Esophagus (tissue), 2 donors: ENCODE measurements around the gene PPFIBP1. TPM values are rescaled to one million over a fixed set of nuclear protein-coding genes. Genes with fewer than 3 reads are reported as not detected.

Experiments used
- H3K27ac ChIP-seq, 2 donors: one replicate each; pipeline ENCODE4 v1.5.1; 2013; ENCODE audit warnings: low read depth in 2 of 2, mild to moderate bottlenecking in 2 of 2, inconsistent platforms in 1 of 2, low read length in 1 of 2, moderate library complexity in 1 of 2
- H3K27me3 ChIP-seq, 2 donors: one replicate each; pipeline ENCODE4 v1.6.1; 2013; ENCODE audit warnings: low read length in 2 of 2, control low read depth in 1 of 2, mild to moderate bottlenecking in 1 of 2; ENCODE audit not compliant: insufficient read depth in 2 of 2, control insufficient read depth in 1 of 2
- H3K36me3 ChIP-seq, 2 donors: one replicate each; pipeline ENCODE4 v1.6.1; 2013; ENCODE audit warnings: low read length in 1 of 2; ENCODE audit not compliant: control insufficient read depth in 2 of 2, insufficient read depth in 2 of 2
- H3K4me1 ChIP-seq, 2 donors: one replicate each; pipeline ENCODE4 v1.6.1; 2013; ENCODE audit warnings: low read length in 1 of 2; ENCODE audit not compliant: control insufficient read depth in 2 of 2, insufficient read depth in 2 of 2
- H3K4me3 ChIP-seq, 2 donors: one replicate each; pipeline ENCODE4 v1.5.1; 2013; ENCODE audit warnings: low read length in 2 of 2, mild to moderate bottlenecking in 2 of 2, low read depth in 1 of 2, moderate library complexity in 1 of 2
- H3K9me3 ChIP-seq, 2 donors: one replicate each; pipeline ENCODE4 v1.6.1; 2013; ENCODE audit warnings: mild to moderate bottlenecking in 2 of 2, low read depth in 1 of 2, low read length in 1 of 2, moderate library complexity in 1 of 2; ENCODE audit not compliant: control insufficient read depth in 2 of 2, insufficient read depth in 1 of 2
- WGBS, 2 donors: extraction: QIAGEN DNeasy Blood & Tissue Kit; methylation state at CpG; one replicate each; pipeline ENCODE4 v1.1.7; 2013; 5-methylcytosine and 5-hydroxymethylcytosine counted together
- polyA plus RNA-seq, 2 donors: library from polyadenylated mRNA; stranded (reverse); fragments of 200-250 nt; gene quantifications; one replicate each; pipeline ENCODE4 v1.2.3, GENCODE V29; 2013
- donor health status: healthy with polysubstance abuse.
- donor health status: Bipolar disorder and iron deficiency.

PPFIBP1 gene
- polyA plus RNA-seq, 2 donors, result 12.0 to 13.4 TPM

GRCh38 chr12:27555925-27556778 is 32.1 kb downstream of the PPFIBP1 start:
- H3K4me1 ChIP-seq, result peaks cover 0 to under 1% of the 10 kb centered on the region in 2 donors
- no peaks in the 10 kb centered on the region for H3K27me3 ChIP-seq
- no peaks in the 10 kb centered on the region for H3K36me3 ChIP-seq
- H3K9me3 ChIP-seq, result no peaks in the 10 kb centered on the region
- 26 to 37% methylated on average over 6 of the region's 6 CpGs for WGBS, 2 donors
- peak overlapping the region; percentile 30 to 76 for H3K27ac ChIP-seq
- no peak overlapping the region for H3K4me3 ChIP-seq

- Histone ChIP-seq H3K27ac (no peak overlapping the region), H3K4me1 (peaks cover 2% of the 10 kb centered on the region in 2 donors), H3K9me3 (no peaks in the 10 kb centered on the region), H3K4me3 (no peak overlapping the region), H3K27me3 (no peaks in the 10 kb centered on the region), H3K36me3 (no peaks in the 10 kb centered on the region)
- 62 to 71% methylated on average over 2 of the region's 2 CpGs for WGBS, 2 donors
These were observed 36.1 kb downstream of the PPFIBP1 start for GRCh38 chr12:27560126-27560525.

GRCh38 chr12:27561535-27562350 is 37.7 kb downstream of the PPFIBP1 start:
- Histone ChIP-seq H3K4me3 (no peak overlapping the region), H3K27ac (no peak overlapping the region), H3K4me1 (peaks cover 2% of the 10 kb centered on the region in 2 donors), H3K9me3 (no peaks in the 10 kb centered on the region), H3K27me3 (no peaks in the 10 kb centered on the region), H3K36me3 (no peaks in the 10 kb centered on the region)
- 50 to 57% methylated on average over 6 of the region's 6 CpGs for WGBS, 2 donors

GRCh38 chr12:27564612-27565213 is 40.7 kb downstream of the PPFIBP1 start:
- Histone ChIP-seq H3K36me3 (no peaks in the 10 kb centered on the region), H3K9me3 (no peaks in the 10 kb centered on the region), H3K27me3 (no peaks in the 10 kb centered on the region), H3K4me3 (no peak overlapping the region), H3K27ac (peak overlapping the region; percentile 55 to 67), H3K4me1 (peaks cover 2% of the 10 kb centered on the region in 2 donors)
- WGBS, 2 donors, result 37 to 51% methylated on average over 9 of the region's 9 CpGs

GRCh38 chr12:27566159-27566558 is 42.2 kb downstream of the PPFIBP1 start:
- Histone ChIP-seq H3K4me1 (peaks cover 2% of the 10 kb centered on the region in 2 donors), H3K4me3 (no peak overlapping the region), H3K36me3 (no peaks in the 10 kb centered on the region), H3K27me3 (no peaks in the 10 kb centered on the region), H3K27ac (no peak overlapping the region), H3K9me3 (no peaks in the 10 kb centered on the region)
- WGBS, 2 donors, result 84 to 85% methylated on average over 2 of the region's 2 CpGs

GRCh38 chr12:27566626-27567025 is 42.6 kb downstream of the PPFIBP1 start:
- H3K4me1 ChIP-seq, result peaks cover 0 to 2% of the 10 kb centered on the region in 2 donors
- no peaks in the 10 kb centered on the region for H3K9me3 ChIP-seq
- no peak overlapping the region for H3K27ac ChIP-seq
- H3K27me3 ChIP-seq, result no peaks in the 10 kb centered on the region
- H3K36me3 ChIP-seq, result no peaks in the 10 kb centered on the region
- no peak overlapping the region for H3K4me3 ChIP-seq
- WGBS, 2 donors, result 84 to 86% methylated on average over 2 of the region's 2 CpGs

- 24 to 31% methylated on average over 1 of the region's 1 CpG for WGBS, 2 donors
- Histone ChIP-seq H3K4me3 (no peak overlapping the region), H3K9me3 (no peaks in the 10 kb centered on the region), H3K36me3 (no peaks in the 10 kb centered on the region), H3K27me3 (no peaks in the 10 kb centered on the region), H3K4me1 (peaks cover 0 to 2% of the 10 kb centered on the region in 2 donors), H3K27ac (no peak overlapping the region)
These were observed 47.5 kb downstream of the PPFIBP1 start for GRCh38 chr12:27571463-27571862.

- Histone ChIP-seq H3K27me3 (no peaks in the 10 kb centered on the region), H3K4me3 (no peak overlapping the region), H3K4me1 (peaks cover 0 to 3% of the 10 kb centered on the region in 2 donors), H3K27ac (no peak overlapping the region), H3K9me3 (no peaks in the 10 kb centered on the region), H3K36me3 (no peaks in the 10 kb centered on the region)
- 63% methylated on average over 2 of the region's 2 CpGs for WGBS, 2 donors
These were observed 48.7 kb downstream of the PPFIBP1 start for GRCh38 chr12:27572486-27573255.

- Histone ChIP-seq H3K27ac (no peak overlapping the region), H3K4me3 (no peak overlapping the region), H3K4me1 (peaks cover 0 to 3% of the 10 kb centered on the region in 2 donors), H3K9me3 (no peaks in the 10 kb centered on the region), H3K36me3 (peaks cover 0 to 3% of the 10 kb centered on the region in 2 donors), H3K27me3 (no peaks in the 10 kb centered on the region)
- WGBS, 2 donors, result 60 to 66% methylated on average over 3 of the region's 3 CpGs
These were observed 50.0 kb downstream of the PPFIBP1 start for GRCh38 chr12:27573972-27574371.
